ENCODE measurements around the gene KLHL6.
"Not testable (repeated sequence)": the region's sequence is repeated elsewhere in the genome, so short reads cannot be mapped to it uniquely, and the experiment has no call there.

Gene KLHL6

DNA sequence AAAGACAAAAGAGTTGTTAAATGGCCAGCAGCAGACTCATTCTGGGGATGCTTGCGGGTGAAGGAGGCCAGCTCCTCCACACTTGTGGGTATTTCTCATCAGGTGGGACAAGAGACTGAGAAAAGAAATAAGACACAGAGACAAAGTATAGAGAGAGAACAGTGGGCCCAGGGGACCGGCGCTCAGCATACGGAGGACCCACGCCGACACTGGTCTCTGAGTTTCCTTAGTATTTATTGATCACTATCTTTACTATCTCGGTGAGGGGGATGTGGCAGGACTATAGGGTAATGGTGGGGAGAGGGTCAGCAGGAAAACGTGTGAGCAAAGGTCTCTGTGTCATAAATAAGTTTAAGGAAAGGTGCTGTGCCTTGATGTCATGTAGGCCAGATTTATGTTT, 35.2 kb downstream of the KLHL6 start:
- DNase-seq (ENCODE audit: low read depth in 1 of 2, low spot score in 1 of 2); H3K4me3 ChIP-seq (replicated peaks; ENCODE audit: insufficient read depth, low read length); H3K27ac ChIP-seq (replicated peaks); H3K27me3 ChIP-seq (ENCODE audit: insufficient read depth, poor library complexity, severe bottlenecking): not testable (repeated sequence)

DNA sequence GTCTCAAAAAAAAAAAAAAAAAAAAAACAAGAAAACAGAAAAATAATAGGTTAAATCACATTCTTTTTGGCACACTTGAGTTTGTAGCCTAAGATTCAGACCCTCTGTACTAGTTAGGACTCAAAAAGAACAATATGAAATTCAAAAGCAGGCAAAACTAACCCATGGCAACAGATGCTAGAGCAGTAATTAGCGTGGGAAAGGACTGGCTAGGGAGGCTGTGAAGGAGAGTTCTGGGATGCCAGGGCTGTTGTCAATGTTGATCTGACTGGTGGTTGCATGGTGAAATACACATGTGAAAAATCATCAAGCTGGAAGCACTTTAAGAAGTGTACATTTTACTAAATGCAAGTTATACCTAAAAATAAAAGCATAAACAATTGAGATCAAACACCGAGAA, 35.6 kb downstream of the KLHL6 start:
- DNase-seq (ENCODE audit: low read depth in 1 of 2, low spot score in 1 of 2): no peak
- H3K4me3 ChIP-seq (replicated peaks; ENCODE audit: insufficient read depth, low read length): no peak overlapping the region
- H3K27me3 ChIP-seq (ENCODE audit: insufficient read depth, poor library complexity, severe bottlenecking): no peaks in the 10 kb centered on the region
- H3K27ac ChIP-seq (replicated peaks): no peak overlapping the region
- TF ChIP-seq GABPA (IDR thresholded peaks at IDR 0.05; ENCODE audit: low read depth): no peak
- TF ChIP-seq SPI1 (IDR thresholded peaks at IDR 0.05; ENCODE audit: borderline replicate concordance, low read depth): no peak
- TF ChIP-seq, protein P1, sequence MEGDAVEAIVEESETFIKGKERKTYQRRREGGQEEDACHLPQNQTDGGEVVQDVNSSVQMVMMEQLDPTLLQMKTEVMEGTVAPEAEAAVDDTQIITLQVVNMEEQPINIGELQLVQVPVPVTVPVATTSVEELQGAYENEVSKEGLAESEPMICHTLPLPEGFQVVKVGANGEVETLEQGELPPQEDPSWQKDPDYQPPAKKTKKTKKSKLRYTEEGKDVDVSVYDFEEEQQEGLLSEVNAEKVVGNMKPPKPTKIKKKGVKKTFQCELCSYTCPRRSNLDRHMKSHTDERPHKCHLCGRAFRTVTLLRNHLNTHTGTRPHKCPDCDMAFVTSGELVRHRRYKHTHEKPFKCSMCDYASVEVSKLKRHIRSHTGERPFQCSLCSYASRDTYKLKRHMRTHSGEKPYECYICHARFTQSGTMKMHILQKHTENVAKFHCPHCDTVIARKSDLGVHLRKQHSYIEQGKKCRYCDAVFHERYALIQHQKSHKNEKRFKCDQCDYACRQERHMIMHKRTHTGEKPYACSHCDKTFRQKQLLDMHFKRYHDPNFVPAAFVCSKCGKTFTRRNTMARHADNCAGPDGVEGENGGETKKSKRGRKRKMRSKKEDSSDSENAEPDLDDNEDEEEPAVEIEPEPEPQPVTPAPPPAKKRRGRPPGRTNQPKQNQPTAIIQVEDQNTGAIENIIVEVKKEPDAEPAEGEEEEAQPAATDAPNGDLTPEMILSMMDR (IDR thresholded peaks at IDR 0.05; ENCODE audit: insufficient read depth, low read length): no peak
- TF ChIP-seq, protein P2, sequence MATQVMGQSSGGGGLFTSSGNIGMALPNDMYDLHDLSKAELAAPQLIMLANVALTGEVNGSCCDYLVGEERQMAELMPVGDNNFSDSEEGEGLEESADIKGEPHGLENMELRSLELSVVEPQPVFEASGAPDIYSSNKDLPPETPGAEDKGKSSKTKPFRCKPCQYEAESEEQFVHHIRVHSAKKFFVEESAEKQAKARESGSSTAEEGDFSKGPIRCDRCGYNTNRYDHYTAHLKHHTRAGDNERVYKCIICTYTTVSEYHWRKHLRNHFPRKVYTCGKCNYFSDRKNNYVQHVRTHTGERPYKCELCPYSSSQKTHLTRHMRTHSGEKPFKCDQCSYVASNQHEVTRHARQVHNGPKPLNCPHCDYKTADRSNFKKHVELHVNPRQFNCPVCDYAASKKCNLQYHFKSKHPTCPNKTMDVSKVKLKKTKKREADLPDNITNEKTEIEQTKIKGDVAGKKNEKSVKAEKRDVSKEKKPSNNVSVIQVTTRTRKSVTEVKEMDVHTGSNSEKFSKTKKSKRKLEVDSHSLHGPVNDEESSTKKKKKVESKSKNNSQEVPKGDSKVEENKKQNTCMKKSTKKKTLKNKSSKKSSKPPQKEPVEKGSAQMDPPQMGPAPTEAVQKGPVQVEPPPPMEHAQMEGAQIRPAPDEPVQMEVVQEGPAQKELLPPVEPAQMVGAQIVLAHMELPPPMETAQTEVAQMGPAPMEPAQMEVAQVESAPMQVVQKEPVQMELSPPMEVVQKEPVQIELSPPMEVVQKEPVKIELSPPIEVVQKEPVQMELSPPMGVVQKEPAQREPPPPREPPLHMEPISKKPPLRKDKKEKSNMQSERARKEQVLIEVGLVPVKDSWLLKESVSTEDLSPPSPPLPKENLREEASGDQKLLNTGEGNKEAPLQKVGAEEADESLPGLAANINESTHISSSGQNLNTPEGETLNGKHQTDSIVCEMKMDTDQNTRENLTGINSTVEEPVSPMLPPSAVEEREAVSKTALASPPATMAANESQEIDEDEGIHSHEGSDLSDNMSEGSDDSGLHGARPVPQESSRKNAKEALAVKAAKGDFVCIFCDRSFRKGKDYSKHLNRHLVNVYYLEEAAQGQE (IDR thresholded peaks at IDR 0.05; ENCODE audit: insufficient replicate concordance, low read depth): no peak
- no peak for TF ChIP-seq POLR2AphosphoS5 (IDR thresholded peaks at IDR 0.05; ENCODE audit: low read depth)

DNA sequence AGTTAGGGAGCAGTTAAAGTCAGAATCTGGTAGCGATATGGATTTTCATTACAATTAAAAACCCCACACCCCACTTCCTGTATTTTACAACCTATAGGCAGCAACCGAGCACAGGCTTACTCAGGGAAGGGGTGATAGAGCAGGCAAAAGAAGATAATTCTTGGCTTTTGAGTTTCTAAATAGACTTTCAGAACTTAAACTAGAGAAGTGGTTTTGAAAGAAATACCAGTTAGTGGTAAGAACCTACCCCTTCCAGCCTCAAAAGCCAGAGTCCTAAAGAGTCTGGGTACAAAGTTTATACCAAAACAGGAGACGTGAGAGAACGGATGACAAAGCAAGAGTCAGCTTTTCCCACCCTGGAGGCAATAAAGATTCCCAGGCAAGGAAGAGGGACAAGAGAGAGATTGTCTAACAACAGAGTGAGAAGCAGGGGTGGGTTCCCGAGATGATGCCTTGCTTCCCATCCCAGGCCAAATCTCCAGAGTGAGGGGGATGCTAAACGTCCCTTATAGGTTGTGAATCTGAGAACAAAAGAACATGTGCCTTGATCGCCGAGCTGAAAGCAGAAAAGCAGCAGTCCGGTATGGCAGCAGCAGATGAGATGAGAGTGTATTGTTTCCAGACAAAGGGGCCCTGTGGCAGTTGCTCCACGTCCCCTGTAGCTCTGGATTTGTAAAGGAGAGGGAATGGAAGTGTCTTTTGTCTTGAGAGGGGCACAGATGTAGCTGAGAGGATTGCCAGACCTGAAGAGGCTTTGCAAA, 36.8 kb downstream of the KLHL6 start:
- no peak for DNase-seq (ENCODE audit: low read depth in 1 of 2, low spot score in 1 of 2)
- Histone ChIP-seq H3K27me3 (ENCODE audit: insufficient read depth, poor library complexity, severe bottlenecking) (no peaks in the 10 kb centered on the region), H3K27ac (replicated peaks) (no peak overlapping the region), H3K4me3 (replicated peaks; ENCODE audit: insufficient read depth, low read length) (no peak overlapping the region)
- TF ChIP-seq GABPA (IDR thresholded peaks at IDR 0.05; ENCODE audit: low read depth) (no peak), SPI1 (IDR thresholded peaks at IDR 0.05; ENCODE audit: borderline replicate concordance, low read depth) (peak; percentile 56)

DNA sequence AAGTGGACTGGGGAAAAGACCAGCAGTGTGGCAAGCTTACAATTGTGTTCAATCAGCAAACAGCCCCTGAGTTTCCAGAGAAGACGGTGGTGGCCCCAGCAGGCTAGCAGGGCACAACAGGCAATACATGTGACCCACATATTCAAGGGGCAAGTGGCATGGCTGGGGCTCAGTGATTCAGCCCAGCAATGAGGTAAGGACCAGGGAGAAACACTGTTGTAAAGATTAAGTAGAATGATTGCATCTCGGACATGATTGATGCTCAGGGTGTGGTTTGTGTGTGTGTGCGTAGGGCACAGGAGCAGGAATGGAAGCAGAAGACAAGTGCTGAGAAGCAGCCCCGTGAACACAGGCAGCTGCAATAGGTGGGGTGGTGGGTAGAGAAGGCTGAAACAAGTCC, 37.9 kb downstream of the KLHL6 start:
- H3K4me3 ChIP-seq (replicated peaks; ENCODE audit: insufficient read depth, low read length): no peak overlapping the region
- H3K27ac ChIP-seq (replicated peaks): no peak overlapping the region
- DNase-seq (ENCODE audit: low read depth in 1 of 2, low spot score in 1 of 2): no peak
- no peak for TF ChIP-seq GABPA (IDR thresholded peaks at IDR 0.05; ENCODE audit: low read depth)
- TF ChIP-seq, protein P1 (IDR thresholded peaks at IDR 0.05; ENCODE audit: insufficient read depth, low read length): no peak
- no peak for TF ChIP-seq SPI1 (IDR thresholded peaks at IDR 0.05; ENCODE audit: borderline replicate concordance, low read depth)
- no peak for TF ChIP-seq POLR2AphosphoS5 (IDR thresholded peaks at IDR 0.05; ENCODE audit: low read depth)
- TF ChIP-seq, protein P2 (IDR thresholded peaks at IDR 0.05; ENCODE audit: insufficient replicate concordance, low read depth): no peak
- H3K27me3 ChIP-seq (ENCODE audit: insufficient read depth, poor library complexity, severe bottlenecking): no peaks in the 10 kb centered on the region
